ENCODE measurements around the gene ATXN2.

ATXN2 gene

DNA sequence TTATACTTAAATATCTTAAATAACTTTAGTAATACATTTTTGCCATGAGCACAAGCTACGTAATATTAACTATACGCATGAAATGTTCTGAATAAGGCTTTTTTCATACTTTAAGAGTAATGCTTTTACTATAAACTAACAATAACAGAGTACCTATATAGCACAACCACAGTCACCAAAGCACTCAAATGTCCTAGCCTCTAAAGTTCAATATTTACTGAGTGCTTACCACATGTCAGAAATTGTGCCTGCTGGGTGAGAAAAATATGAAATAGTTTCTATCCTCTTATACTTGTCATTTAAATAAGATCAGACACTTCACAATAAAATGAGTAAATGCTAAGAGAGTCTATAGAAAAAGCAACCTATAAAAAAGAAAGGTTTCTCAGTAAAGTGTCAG is 110.3 kb downstream of the ATXN2 start:
- TF ChIP-seq GATA2 (IDR thresholded peaks at IDR 0.05; ENCODE audit: low read depth, low read length) (no peak), GATA3 (IDR thresholded peaks at IDR 0.05; ENCODE audit: low read depth, low read length) (no peak)

DNA sequence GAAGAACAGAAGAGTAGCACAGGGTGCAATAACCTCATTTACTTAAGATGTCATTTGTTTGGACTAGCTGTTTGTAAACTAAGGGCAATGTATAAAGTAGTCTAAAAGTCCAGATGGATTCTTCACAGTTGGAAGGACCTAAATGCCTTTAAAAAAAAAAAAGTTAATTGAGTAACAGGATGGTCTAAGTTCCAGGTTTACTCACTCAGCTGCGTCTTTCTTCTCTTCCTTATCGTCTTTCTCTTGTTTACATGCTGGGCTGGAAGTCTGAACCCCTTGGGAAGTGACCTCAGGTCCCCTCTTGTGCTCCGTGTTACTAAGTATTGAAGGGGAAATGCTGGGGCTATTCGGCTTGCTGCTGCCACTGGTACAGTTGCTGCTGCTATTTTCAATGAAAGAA is 110.8 kb downstream of the ATXN2 start:
- TF ChIP-seq GATA2 (IDR thresholded peaks at IDR 0.05; ENCODE audit: low read depth, low read length) (no peak), GATA3 (IDR thresholded peaks at IDR 0.05; ENCODE audit: low read depth, low read length) (no peak)

DNA sequence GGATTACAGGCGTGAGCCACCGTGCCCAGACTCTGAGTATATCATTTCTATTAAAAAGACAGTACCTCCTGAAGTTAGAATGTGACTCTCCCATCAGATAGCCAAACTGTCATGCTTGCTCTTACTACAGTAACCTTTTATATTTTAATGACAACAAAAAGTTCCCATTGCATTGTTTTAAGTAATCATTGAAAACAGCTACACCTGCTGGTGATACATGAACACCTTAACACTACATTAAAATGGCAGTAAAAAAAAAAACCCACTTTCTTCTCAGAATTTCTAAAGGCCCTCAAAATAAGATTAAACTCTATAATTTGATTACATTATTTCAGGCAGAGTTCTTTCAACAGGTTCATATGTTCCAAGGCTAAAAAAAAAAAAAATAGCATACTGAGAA is 116.7 kb downstream of the ATXN2 start:
- no peak for TF ChIP-seq GATA2 (IDR thresholded peaks at IDR 0.05; ENCODE audit: low read depth, low read length)
- no peak for TF ChIP-seq GATA3 (IDR thresholded peaks at IDR 0.05; ENCODE audit: low read depth, low read length)

DNA sequence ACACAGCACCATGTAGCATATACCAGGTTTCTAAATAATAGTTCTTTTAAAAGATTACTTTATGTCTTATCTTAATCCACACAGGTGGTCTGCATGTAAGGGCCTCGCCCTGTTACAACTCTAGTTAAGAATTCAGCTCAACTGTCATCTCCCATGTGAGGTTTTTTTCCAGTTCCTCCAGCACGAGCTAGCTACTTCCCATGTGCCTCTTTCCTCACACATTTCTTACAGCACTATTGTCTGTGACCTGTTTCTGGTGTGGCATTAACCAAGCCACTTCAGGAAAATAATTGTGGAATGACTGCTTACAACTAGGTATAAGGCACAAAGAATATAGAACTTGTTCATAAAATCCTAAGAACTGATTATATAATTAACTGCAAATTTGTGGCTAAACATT is 127.9 kb downstream of the ATXN2 start:
- TF ChIP-seq GATA2 (IDR thresholded peaks at IDR 0.05; ENCODE audit: low read depth, low read length) (no peak), GATA3 (IDR thresholded peaks at IDR 0.05; ENCODE audit: low read depth, low read length) (no peak)

DNA sequence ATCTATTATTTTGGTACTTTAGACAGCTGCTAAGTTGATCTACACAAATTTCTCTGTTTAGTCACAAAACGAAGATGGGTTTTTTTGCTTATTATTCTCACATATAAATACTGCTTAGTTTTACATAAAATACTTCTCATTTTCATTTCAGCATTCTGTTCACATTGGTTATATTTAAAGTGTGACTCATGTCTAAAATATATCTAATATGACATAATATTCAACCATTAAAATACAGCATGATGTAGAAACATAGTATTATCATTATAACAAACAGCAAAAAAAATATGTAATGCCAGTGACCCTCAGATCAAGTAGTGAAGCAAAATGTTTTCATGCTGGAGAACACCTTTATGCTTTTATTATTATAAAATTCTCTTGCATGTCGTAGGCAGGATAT is 129.7 kb downstream of the ATXN2 start:
- TF ChIP-seq GATA2 (IDR thresholded peaks at IDR 0.05; ENCODE audit: low read depth, low read length) (no peak), GATA3 (IDR thresholded peaks at IDR 0.05; ENCODE audit: low read depth, low read length) (no peak)

DNA sequence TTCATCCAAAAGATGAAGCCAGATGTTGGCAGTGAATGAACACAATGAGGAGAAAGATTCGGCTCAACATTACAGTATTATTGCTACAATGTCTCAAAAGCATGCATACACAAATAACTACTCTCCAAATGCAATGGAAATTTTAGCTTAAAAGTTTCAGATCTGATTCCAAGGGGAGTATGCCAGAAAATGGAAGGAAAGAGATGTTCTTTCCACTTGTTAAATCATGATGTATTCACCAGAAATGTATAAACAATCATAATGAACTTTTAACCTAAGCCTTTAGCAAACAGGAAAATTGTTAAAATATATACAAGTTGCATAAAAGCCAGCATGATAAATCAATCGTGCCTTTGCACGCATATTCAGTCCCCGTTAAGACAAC is 131.3 kb downstream of the ATXN2 start:
- TF ChIP-seq GATA3 (IDR thresholded peaks at IDR 0.05; ENCODE audit: low read depth, low read length) (no peak), GATA2 (IDR thresholded peaks at IDR 0.05; ENCODE audit: low read depth, low read length) (no peak)

DNA sequence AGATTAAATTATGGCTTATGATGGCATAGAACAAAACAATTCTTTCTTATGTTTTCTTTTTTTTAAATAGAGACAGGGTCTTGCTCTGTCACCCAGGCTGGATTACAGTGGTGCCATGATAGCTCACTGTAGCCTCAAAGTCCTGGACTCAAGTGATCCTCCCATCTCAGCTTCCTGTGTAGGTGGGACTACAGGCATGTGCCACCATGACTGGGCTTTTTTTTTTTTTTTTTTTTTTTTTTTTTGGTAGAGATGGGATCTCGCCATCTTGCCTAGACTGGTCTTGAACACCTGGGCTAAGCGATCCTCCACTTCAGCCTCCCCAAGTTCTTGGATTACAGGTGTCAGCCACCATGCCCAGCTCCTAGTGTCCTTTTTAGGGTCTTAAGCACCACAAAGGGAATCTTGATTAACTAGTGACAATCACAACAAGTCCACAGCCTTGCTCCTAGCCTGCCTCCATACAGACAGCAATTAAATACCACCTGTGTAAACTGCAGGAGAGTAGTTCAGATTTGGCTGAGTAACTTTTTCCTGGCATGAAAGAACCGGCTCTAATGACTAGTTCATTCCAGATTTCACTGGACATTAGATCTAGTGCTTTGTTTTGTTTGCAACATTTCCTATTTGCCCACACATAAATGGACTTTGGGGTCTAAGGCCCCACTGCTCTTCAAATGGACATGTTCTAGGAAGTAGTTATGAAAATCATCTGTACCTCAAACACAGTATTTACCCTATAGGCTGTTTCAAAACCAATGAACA is 131.8 kb downstream of the ATXN2 start:
- TF ChIP-seq GATA2 (IDR thresholded peaks at IDR 0.05; ENCODE audit: low read depth, low read length): no peak

DNA sequence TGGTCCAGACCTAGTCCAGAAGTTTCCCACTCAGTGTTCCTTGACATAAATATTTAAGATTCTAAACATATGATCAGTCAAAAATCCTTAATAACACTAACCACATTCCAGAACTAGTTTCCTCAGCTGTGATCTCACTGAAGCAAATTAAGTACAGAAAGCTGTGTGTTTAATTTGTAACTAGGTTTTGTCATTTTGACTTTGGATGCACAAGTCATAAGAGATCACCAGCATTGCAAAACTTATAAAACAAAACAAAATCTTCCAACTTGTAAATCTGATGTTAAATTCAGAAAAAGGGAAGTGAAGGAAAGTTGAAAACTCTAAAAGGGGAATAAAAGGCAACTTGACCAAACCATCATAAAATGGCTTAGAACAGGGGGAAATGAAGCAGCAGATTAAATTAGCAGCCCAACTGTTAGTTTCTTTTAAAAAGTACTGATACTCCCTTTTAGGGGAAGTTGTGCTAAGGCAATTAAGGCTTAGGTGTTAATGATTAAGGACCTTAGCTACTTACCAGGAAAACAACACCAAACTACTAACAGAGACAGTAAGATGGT is 136.8 kb downstream of the ATXN2 start:
- no peak for TF ChIP-seq GATA2 (IDR thresholded peaks at IDR 0.05; ENCODE audit: low read depth, low read length)
- TF ChIP-seq GATA3 (IDR thresholded peaks at IDR 0.05; ENCODE audit: low read depth, low read length): no peak

DNA sequence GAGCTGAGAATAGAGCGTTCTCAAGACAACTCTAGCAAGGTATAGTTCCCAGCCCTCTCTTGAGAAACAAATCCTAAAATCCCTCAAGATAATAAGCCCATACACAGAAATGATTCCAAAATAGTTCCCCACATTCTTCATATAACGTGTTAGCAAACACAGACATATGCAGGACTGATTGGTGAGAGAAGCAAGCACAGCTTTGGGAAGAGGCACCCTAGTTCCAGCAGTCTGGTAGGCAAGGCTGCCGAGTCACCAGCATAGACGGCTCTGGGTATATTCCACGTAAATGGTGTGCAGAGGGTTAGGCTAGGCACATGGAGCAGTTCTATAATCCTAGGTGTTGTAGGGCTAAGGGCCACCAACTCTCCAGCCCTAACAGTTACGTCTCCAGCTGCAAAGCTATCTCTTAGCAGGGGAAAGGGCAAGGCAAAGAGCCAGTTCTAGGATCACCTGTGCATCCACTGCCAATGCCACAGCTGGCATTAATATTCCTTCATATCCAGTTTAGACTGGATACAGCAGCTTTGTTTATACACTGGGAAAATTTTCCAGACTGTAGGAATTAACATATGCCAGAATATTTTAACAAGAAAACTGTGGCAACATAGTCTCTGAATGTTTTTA is 140.5 kb downstream of the ATXN2 start:
- TF ChIP-seq GATA2 (IDR thresholded peaks at IDR 0.05; ENCODE audit: low read depth, low read length) (no peak), GATA3 (IDR thresholded peaks at IDR 0.05; ENCODE audit: low read depth, low read length) (no peak)

DNA sequence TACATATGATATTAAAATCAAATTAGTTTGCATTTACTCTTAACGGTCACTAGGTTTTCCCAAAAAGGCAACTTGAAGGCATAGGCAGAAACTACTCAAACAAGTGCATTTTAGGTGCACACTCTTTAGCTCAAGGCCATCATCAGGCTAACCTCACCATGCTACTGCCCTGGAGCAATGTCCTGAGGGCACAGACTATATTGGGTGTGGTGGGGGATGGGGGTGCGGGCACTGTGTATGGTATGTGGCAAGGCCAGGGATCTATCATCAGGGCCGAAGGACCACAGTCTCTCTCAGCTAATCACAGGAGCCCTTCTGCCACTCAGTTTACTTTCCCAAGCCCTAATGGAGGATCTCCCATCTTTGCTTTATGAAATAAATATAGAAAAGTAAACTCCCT is 141.5 kb downstream of the ATXN2 start:
- TF ChIP-seq GATA3 (IDR thresholded peaks at IDR 0.05; ENCODE audit: low read depth, low read length) (no peak), GATA2 (IDR thresholded peaks at IDR 0.05; ENCODE audit: low read depth, low read length) (no peak)

DNA sequence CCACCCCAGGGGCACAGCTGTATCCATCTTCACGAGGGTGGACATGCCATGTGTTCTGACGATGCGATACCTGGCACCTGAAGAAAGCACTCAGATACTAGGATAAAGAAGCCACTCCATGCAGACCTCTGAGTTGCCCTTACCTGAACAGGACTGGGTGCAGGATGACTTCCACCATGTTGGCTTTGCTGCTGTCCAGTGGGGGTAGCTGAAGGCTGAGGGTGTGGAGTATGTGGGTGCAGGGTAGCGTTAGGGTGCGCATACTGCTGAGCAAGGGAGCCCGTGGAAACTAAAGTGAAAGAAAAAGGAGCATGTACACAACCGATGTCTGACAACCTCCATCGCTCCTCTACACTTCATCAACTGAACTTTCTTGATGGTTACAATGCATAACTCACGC is 142.0 kb downstream of the ATXN2 start:
- TF ChIP-seq GATA2 (IDR thresholded peaks at IDR 0.05; ENCODE audit: low read depth, low read length): no peak
- no peak for TF ChIP-seq GATA3 (IDR thresholded peaks at IDR 0.05; ENCODE audit: low read depth, low read length)

DNA sequence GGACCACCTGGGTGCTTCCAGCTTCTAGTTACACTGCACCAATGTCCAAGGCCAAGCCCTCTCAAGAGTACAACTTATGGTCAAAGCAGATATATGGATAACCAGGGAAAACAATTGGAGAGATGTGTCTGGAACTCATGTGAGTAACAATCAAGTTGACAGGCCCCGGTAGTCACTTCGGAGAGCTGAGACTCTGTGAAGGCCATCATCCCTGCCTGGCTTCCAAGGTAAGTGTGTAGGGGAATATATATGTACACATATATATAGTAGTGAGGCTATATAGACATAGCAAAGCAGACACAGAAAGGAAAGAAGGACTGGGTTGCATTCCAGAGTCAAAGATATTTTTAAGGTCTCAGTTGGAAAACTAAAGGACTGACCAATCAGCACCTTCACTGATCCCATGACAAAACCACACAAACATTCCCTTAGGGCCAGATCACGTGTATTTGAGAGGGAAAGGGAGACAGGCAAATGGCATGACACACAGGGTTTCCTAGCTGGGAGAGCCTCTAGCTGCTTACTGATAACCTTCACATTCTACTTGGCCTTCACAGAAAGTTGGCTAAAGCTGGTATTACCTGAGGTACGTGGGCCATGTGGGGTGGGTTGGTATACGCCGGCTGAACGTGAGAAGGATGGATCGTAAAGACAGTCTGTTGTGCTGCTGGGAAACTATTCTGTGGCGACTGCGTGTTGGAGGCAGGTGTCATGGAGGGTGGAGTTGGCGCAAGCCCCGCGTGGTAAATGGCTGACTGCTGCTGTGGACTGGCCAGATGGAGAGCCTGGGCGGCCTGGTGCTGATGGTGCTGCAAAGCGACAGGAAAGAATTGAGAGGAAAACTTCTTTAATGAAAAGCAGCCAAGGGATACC is 143.4 kb downstream of the ATXN2 start:
- TF ChIP-seq GATA2 (IDR thresholded peaks at IDR 0.05; ENCODE audit: low read depth, low read length): no peak
- no peak for TF ChIP-seq GATA3 (IDR thresholded peaks at IDR 0.05; ENCODE audit: low read depth, low read length)

DNA sequence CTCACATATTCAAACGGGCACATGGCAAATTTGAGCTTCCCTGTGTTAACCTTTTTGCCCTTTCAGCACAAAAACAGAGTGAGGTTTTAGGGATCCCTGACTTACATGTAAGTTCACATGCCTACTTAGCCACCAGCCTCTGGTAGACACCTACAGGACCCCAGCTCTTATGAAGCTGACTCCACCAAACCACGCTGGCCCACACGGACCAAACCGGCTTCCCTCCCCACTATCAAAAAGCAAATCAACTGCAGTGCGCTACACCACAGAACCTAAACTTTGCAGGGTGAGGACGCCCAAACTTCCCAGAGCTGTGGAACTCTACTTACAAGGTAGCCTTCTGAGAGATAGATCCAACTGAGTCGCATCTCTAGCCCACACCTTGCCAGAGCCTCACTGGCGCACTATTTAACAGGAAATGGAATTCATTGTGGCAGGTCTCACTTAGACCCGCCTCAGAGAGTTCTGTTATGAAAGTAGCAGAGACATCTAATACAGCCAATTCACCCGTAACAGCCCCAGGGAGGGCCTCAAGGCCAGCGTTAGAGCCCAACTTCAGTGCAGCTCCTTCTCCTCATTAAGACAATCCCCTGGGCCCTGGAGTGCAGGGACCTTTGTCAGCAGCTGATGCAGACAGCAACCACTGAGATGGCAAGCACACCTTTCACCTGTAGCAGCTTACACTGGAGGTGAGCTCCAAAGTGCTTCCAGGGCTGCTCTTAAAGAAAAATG is 144.2 kb downstream of the ATXN2 start:
- TF ChIP-seq GATA3 (IDR thresholded peaks at IDR 0.05; ENCODE audit: low read depth, low read length): no peak
- TF ChIP-seq GATA2 (IDR thresholded peaks at IDR 0.05; ENCODE audit: low read depth, low read length): no peak

DNA sequence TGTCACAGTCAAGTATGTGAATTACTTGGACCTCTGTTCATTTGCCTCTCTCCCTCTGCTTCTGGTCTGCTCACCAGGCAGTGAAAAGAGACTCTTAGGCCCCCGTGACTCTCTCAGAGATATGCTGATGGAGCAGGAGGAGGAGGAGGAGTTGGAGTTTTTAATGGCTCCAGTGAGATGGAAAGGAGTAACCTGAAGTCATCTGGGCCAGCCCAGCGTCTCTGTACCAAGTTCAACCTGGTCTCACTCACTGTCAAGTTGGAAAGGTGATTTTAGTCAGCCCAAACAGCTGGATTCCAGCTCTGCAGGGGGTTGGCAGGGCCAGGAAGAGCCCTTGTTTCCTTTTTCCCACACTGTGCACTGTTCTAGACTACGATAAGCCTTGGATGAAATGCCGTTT is 144.8 kb downstream of the ATXN2 start:
- TF ChIP-seq GATA2 (IDR thresholded peaks at IDR 0.05; ENCODE audit: low read depth, low read length): no peak
- TF ChIP-seq GATA3 (IDR thresholded peaks at IDR 0.05; ENCODE audit: low read depth, low read length): no peak
